ENCODE measurements around the gene P4HTM. TPM values are rescaled to one million over a fixed set of nuclear protein-coding genes. Genes with fewer than 3 reads are reported as not detected.

The P4HTM gene
- total and polyA plus RNA-seq, 2 donors (not counting 3 experiments of a cell fraction or from before 2014, with no cell fraction given): 23.0 to 32.7 TPM

DNA sequence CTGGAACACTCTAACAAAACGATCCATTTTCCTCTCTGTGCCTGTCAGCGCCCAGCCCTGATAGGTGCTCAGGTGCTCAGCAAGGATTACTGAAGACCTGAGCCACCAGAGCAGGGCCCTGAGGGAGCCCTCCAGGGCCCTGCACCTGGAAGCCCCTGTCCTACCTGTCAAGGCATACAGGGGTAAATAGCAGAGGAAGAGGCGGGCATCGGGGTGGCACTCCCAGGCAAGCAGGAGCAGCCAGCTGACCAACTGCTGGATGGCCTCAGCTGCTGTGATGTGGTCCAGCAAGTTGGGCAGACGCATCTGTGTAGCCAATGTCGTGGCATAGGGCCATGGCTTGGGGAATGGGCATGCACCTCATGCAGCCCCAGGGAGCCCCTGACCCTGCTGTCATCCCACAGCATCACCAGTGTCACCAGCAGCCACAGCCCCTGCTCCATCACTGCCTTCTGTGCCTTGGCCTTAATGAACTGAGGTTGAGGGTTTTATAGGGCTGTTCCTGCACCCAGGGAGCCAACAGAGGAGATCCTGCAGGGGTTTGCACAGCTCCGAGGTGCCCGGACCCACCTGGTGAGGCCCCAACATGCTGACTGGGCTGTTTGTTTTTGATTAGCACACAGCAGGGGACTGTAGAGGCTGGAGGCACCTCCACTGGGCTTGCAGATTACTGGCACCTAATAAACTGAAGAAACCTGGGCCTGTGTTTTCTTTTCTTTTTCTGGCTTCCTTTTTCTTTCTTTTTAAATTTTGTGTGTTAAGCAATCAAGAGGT is 9.2 kb downstream of the P4HTM start:
- H3K9ac ChIP-seq (replicated peaks; ENCODE audit: extremely low read depth, insufficient read depth, low read length): no peak overlapping the region
- H3K27me3 ChIP-seq (ENCODE audit: control insufficient read depth in 2 of 2, insufficient read depth in 2 of 2, low read length in 2 of 2): no peaks in the 10 kb centered on the region
- peaks cover 0 to under 1% of the 10 kb centered on the region in 2 experiments for H3K36me3 ChIP-seq (ENCODE audit: control insufficient read depth in 2 of 2, extremely low read depth in 1 of 2, insufficient read depth in 2 of 2, low read length in 2 of 2)
- H3K9me1 ChIP-seq (replicated peaks; ENCODE audit: control insufficient read depth, extremely low read depth, insufficient read depth, low read length): no peaks in the 10 kb centered on the region
- no peaks in the 10 kb centered on the region for H4K20me1 ChIP-seq (replicated peaks; ENCODE audit: control insufficient read depth, extremely low read depth, insufficient read depth, low read length)
- no peaks in the 10 kb centered on the region for H3K9me3 ChIP-seq (replicated peaks; ENCODE audit: control insufficient read depth, insufficient read depth, low read length)
- no TSS peak for BruUV-seq (replicated peaks)
- no peak for TF ChIP-seq POLR2A (IDR thresholded peaks at IDR 0.05; ENCODE audit: low read depth, low read length)
- TF ChIP-seq EZH2 (IDR thresholded peaks at IDR 0.05; ENCODE audit: borderline replicate concordance, low read depth, low read length, severe bottlenecking): no peak
- no peak for TF ChIP-seq MYC (IDR thresholded peaks at IDR 0.05; ENCODE audit: low read depth, low read length)
- TF ChIP-seq CTCF (IDR thresholded peaks at IDR 0.05; ENCODE audit: extremely low read depth in 1 of 2, insufficient read depth in 1 of 2, low read depth in 1 of 2, low read length in 2 of 2): no peak
- TF ChIP-seq GATA2 (IDR thresholded peaks at IDR 0.05; ENCODE audit: insufficient read depth, insufficient read length, low read depth, low read length): no peak
- TF ChIP-seq JUN (IDR thresholded peaks at IDR 0.05; ENCODE audit: borderline replicate concordance, insufficient read depth, insufficient read length, low read depth): no peak
- TF ChIP-seq POLR2AphosphoS5 (IDR thresholded peaks at IDR 0.05; ENCODE audit: insufficient read depth, low read depth, low read length): no peak
- TF ChIP-seq MAX (IDR thresholded peaks at IDR 0.05; ENCODE audit: insufficient read depth, insufficient read length): no peak
- no peak for TF ChIP-seq FOS (IDR thresholded peaks at IDR 0.05; ENCODE audit: borderline replicate concordance, insufficient read depth, low read length)
- FAIRE-seq: no peak
- no peaks in the 10 kb centered on the region for H3K79me2 ChIP-seq (ENCODE audit: control insufficient read depth, insufficient read depth, low read length)
- intact Hi-C loops (cut with micrococcal nuclease) (no loop called here), dilution Hi-C loops (cut with MboI; ENCODE audit: extremely low pct_ligation_motif_present, low sequenced_read_pairs) (no loop called here)
- H3K4me2 ChIP-seq (ENCODE audit: insufficient read depth, low read length): no peak overlapping the region
- POLR2A ChIA-PET: no interaction called here
- H2AFZ ChIP-seq (ENCODE audit: low read depth, low read length): no peak overlapping the region
- CTCF ChIA-PET: interaction anchor here (1.4 to 2.3 kb wide), 3 partner anchors 10 to 11 kb away, joined by 3 to 8 read pairs (median 5); partner anchors contain the start of gene P4HTM
- no peaks in the 10 kb centered on the region for H3K4me1 ChIP-seq (ENCODE audit: control insufficient read depth, extremely low read depth, insufficient read depth, low read length)
- H3K4me3 ChIP-seq (replicated peaks in 1 of 3; ENCODE audit: insufficient read depth in 1 of 3, low read depth in 1 of 3, low read length in 3 of 3): no peak overlapping the region
- no peak overlapping the region for H3K27ac ChIP-seq (ENCODE audit: insufficient read depth, low read depth, low read length)
- DNase-seq (ENCODE audit: low read depth, low spot score): no peak

All from endothelial cell of umbilical vein (primary cell).